Measurements from ENCODE around the gene ADAMTS12. TPM values are rescaled to one million over a fixed set of nuclear protein-coding genes. Genes with fewer than 3 reads are reported as not detected.

ADAMTS12 gene
- total and polyA plus RNA-seq, 8 donors: 0.31 to 4.2 (median 0.40) TPM

DNA sequence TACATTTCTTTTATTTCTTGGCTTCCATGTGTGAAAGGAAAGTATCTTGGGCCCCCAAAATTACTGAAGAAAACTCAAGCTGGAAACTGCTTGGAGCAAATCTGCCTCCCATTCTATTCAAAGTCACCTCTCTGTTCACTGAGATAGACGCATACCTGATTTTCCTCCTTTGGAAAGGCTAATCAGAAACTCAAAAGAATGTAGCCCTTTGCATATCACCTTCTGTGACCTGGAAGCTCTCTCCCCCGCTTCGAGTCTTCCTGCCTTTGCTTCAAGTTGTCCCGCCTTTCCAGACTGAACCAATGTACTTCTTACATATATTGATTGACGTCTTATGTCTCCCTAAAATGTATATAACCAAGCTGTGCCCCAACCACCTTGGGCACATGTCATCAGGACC lies 39.3 kb upstream of the ADAMTS12 start:
- Histone ChIP-seq H3K36me3 (no peaks in the 10 kb centered on the region), H3K9me3 (no peaks in the 10 kb centered on the region), H3K4me3 (no peak overlapping the region), H3K4me1 (no peaks in the 10 kb centered on the region), H3K27ac (no peak overlapping the region), H3K27me3 (no peaks in the 10 kb centered on the region)
- intact Hi-C loops (cut with DNase I): loop anchor here in 2 of 3 donors (10.0 kb wide), 2 partner anchors 456 to 496 kb away; no protein-coding TSS in a partner anchor
- WGBS, 2 donors: 61 to 64% methylated on average over 5 of the region's 5 CpGs
- DNase-seq (no peak), ATAC-seq (no peak), FAIRE-seq (no peak)
- TF ChIP-seq, protein P1, sequence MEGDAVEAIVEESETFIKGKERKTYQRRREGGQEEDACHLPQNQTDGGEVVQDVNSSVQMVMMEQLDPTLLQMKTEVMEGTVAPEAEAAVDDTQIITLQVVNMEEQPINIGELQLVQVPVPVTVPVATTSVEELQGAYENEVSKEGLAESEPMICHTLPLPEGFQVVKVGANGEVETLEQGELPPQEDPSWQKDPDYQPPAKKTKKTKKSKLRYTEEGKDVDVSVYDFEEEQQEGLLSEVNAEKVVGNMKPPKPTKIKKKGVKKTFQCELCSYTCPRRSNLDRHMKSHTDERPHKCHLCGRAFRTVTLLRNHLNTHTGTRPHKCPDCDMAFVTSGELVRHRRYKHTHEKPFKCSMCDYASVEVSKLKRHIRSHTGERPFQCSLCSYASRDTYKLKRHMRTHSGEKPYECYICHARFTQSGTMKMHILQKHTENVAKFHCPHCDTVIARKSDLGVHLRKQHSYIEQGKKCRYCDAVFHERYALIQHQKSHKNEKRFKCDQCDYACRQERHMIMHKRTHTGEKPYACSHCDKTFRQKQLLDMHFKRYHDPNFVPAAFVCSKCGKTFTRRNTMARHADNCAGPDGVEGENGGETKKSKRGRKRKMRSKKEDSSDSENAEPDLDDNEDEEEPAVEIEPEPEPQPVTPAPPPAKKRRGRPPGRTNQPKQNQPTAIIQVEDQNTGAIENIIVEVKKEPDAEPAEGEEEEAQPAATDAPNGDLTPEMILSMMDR (IDR thresholded peaks at IDR 0.05): no peak

GRCh38 chr5:33929925-33930690 lies 38.3 kb upstream of the ADAMTS12 start:
- TF ChIP-seq, protein P1 (IDR thresholded peaks at IDR 0.05): no peak
- DNase-seq (no peak), ATAC-seq (no peak), FAIRE-seq (no peak)
- Histone ChIP-seq H3K36me3 (no peaks in the 10 kb centered on the region), H3K27ac (no peak overlapping the region), H3K4me1 (no peaks in the 10 kb centered on the region), H3K9me3 (no peaks in the 10 kb centered on the region), H3K4me3 (no peak overlapping the region), H3K27me3 (no peaks in the 10 kb centered on the region)
- 67 to 79% methylated on average over 6 of the region's 6 CpGs for WGBS, 2 donors
- intact Hi-C loops (cut with DNase I): loop anchor here in 2 of 3 donors (10.0 kb wide), 2 partner anchors 455 to 495 kb away; no protein-coding TSS in a partner anchor

- TF ChIP-seq, protein P1 (IDR thresholded peaks at IDR 0.05): no peak
- Histone ChIP-seq H3K4me3 (no peak overlapping the region), H3K9me3 (no peaks in the 10 kb centered on the region), H3K36me3 (no peaks in the 10 kb centered on the region), H3K27me3 (no peaks in the 10 kb centered on the region), H3K27ac (no peak overlapping the region), H3K4me1 (no peaks in the 10 kb centered on the region)
- ATAC-seq: no peak
- intact Hi-C loops (cut with DNase I): no loop called here
- FAIRE-seq: no peak
- WGBS, 2 donors: 61 to 70% methylated on average over 2 of the region's 2 CpGs
- no peak for DNase-seq
These were observed 36.5 kb upstream of the ADAMTS12 start for GRCh38 chr5:33928283-33928682.

- FAIRE-seq (no peak), ATAC-seq (no peak), DNase-seq (no peak)
- intact Hi-C loops (cut with DNase I): no loop called here
- no peaks in the 10 kb centered on the region for H3K4me1 ChIP-seq
- H3K36me3 ChIP-seq: no peaks in the 10 kb centered on the region
- no peaks in the 10 kb centered on the region for H3K9me3 ChIP-seq
- no peaks in the 10 kb centered on the region for H3K27me3 ChIP-seq
- H3K27ac ChIP-seq: no peak overlapping the region
- TF ChIP-seq, protein P1 (IDR thresholded peaks at IDR 0.05): no peak
- no peak overlapping the region for H3K4me3 ChIP-seq
- WGBS, 2 donors: 35 to 40% methylated on average over 4 of the region's 4 CpGs
These were observed 35.9 kb upstream of the ADAMTS12 start for GRCh38 chr5:33927685-33928084.

- FAIRE-seq (no peak), ATAC-seq (no peak), DNase-seq (no peak)
- H3K4me3 ChIP-seq: no peak overlapping the region
- H3K27me3 ChIP-seq: no peaks in the 10 kb centered on the region
- TF ChIP-seq, protein P1 (IDR thresholded peaks at IDR 0.05): no peak
- no peak overlapping the region for H3K27ac ChIP-seq
- intact Hi-C loops (cut with DNase I): no loop called here
- no peaks in the 10 kb centered on the region for H3K4me1 ChIP-seq
- H3K9me3 ChIP-seq: no peaks in the 10 kb centered on the region
- H3K36me3 ChIP-seq: no peaks in the 10 kb centered on the region
These were observed 33.5 kb upstream of the ADAMTS12 start for GRCh38 chr5:33925278-33925677.
